Endothelial cell of umbilical vein (primary cell): ENCODE measurements around the gene NTRK2. TPM values are rescaled to one million over a fixed set of nuclear protein-coding genes. Genes with fewer than 3 reads are reported as not detected.

Source experiments
- BruUV-seq: library from RNA; stranded (reverse); fragments of 400-500 nt; replicated peaks from 2 replicates; lab custom pipeline; 2021; lab: Mats Ljungman, UMichigan
- CTCF ChIA-PET: fragments of 300-600, 350-600 bp; sonication (Branson Sonifier 250); formaldehyde crosslinking; loops from one replicate; lab custom pipeline; 2021; ENCODE audit warnings: antibody characterized with exemption, inconsistent platforms; lab: Charles Lee
- POLR2A ChIA-PET: fragments of 300-600, 350-600 bp; sonication (Branson Sonifier 250); formaldehyde crosslinking; loops from one replicate; lab custom pipeline; 2021; ENCODE audit warnings: antibody characterized with exemption, inconsistent platforms; lab: Charles Lee
- DNase-seq: peaks from one replicate; pipeline ENCODE4 v3.0.0-alpha.2; 2011; ENCODE audit warnings: low read depth, low spot score
- FAIRE-seq: peaks from 2 replicates; lab custom pipeline; 2011; peaks lifted over from hg19 to GRCh38; lab: Jason Lieb, UNC
- H2AFZ ChIP-seq: 2 replicates; pipeline ENCODE4 v1.6.0; 2012; ENCODE audit warnings: low read depth, low read length, control low read depth, inconsistent platforms
- H3K27ac ChIP-seq: 2 replicates; pipeline ENCODE4 v1.5.1; 2011; ENCODE audit warnings: low read depth, mild to moderate bottlenecking, control low read depth, low read length, moderate library complexity; ENCODE audit not compliant: insufficient read depth
- H3K27me3 ChIP-seq, 2 experiments: 2 replicates each; pipeline versions ENCODE4 v1.6.0 to v1.6.1; 2011; ENCODE audit warnings: low read length in 2 of 2, mixed read lengths in 1 of 2; ENCODE audit not compliant: control insufficient read depth in 2 of 2, insufficient read depth in 2 of 2
- H3K36me3 ChIP-seq, 2 experiments: 2 replicates in 1 of 2; 3 replicates in 1 of 2; pipeline ENCODE4 v1.5.1; 2011; ENCODE audit warnings: low read length in 2 of 2, mild to moderate bottlenecking in 1 of 2, moderate library complexity in 1 of 2; ENCODE audit not compliant: control insufficient read depth in 2 of 2, insufficient read depth in 2 of 2; ENCODE audit errors: extremely low read depth in 1 of 2
- H3K4me1 ChIP-seq: 3 replicates; pipeline ENCODE4 v1.5.1; 2011; ENCODE audit warnings: mild to moderate bottlenecking, low read length; ENCODE audit not compliant: control insufficient read depth, insufficient read depth; ENCODE audit errors: extremely low read depth
- H3K4me2 ChIP-seq: 2 replicates; pipeline ENCODE4 v1.6.1; 2011; ENCODE audit warnings: low read length, control low read depth, mixed read lengths; ENCODE audit not compliant: insufficient read depth
- H3K4me3 ChIP-seq, 3 experiments: fragments of 200-600 bp in 1 of 3; sonication (generic), shearing (Covaris generic) in 1 of 3; replicated peaks in 1 of 3; 2 replicates each; pipeline ENCODE4 v1.5.1; 2011 to 2016; ENCODE audit warnings: control low read depth in 3 of 3, low read length in 3 of 3, mild to moderate bottlenecking in 2 of 3, inconsistent platforms in 1 of 3, low read depth in 1 of 3, moderate library complexity in 1 of 3; ENCODE audit not compliant: insufficient read depth in 1 of 3
- H3K79me2 ChIP-seq: 2 replicates; pipeline ENCODE4 v1.6.0; 2012; ENCODE audit warnings: low read length, inconsistent platforms; ENCODE audit not compliant: control insufficient read depth, insufficient read depth
- H3K9ac ChIP-seq: replicated peaks from 2 replicates; pipeline ENCODE3; 2011; ENCODE audit warnings: low read length, control low read depth; ENCODE audit not compliant: insufficient read depth; ENCODE audit errors: extremely low read depth
- H3K9me1 ChIP-seq: replicated peaks from 3 replicates; pipeline ENCODE4 v1.6.0; 2011; ENCODE audit warnings: mild to moderate bottlenecking, low read length; ENCODE audit not compliant: control insufficient read depth, insufficient read depth; ENCODE audit errors: extremely low read depth
- H3K9me3 ChIP-seq: replicated peaks from 2 replicates; pipeline ENCODE4 v1.5.1; 2012; ENCODE audit warnings: low read length, inconsistent platforms; ENCODE audit not compliant: control insufficient read depth, insufficient read depth
- H4K20me1 ChIP-seq: replicated peaks from 2 replicates; pipeline ENCODE3; 2011; ENCODE audit warnings: mild to moderate bottlenecking, low read length; ENCODE audit not compliant: control insufficient read depth, insufficient read depth; ENCODE audit errors: extremely low read depth
- CTCF ChIP-seq, 2 donors: IDR thresholded peaks; 1 replicate in 1 of 2; 2 replicates in 1 of 2; pipeline ENCODE4 v1.5.1; 2011; ENCODE audit warnings: low read length in 2 of 2, mild to moderate bottlenecking in 2 of 2, moderate library complexity in 2 of 2, control low read depth in 1 of 2, inconsistent platforms in 1 of 2, low read depth in 1 of 2; ENCODE audit not compliant: insufficient read depth in 1 of 2; ENCODE audit errors: extremely low read depth in 1 of 2
- EZH2 ChIP-seq: IDR thresholded peaks from 2 replicates; pipeline ENCODE4 v1.6.1; 2012; ENCODE audit warnings: borderline replicate concordance, low read depth, mild to moderate bottlenecking, moderate library complexity, low read length, inconsistent platforms; ENCODE audit not compliant: severe bottlenecking
- FOS ChIP-seq: IDR thresholded peaks from 2 replicates; pipeline ENCODE4 v1.6.1; 2011; ENCODE audit warnings: mild to moderate bottlenecking, low read length, moderate library complexity, borderline replicate concordance; ENCODE audit not compliant: insufficient read depth
- GATA2 ChIP-seq: IDR thresholded peaks from 2 replicates; pipeline ENCODE4 v1.7.0; 2011; ENCODE audit warnings: low read depth, mild to moderate bottlenecking, moderate library complexity, mixed read lengths, low read length; ENCODE audit not compliant: insufficient read length, insufficient read depth
- JUN ChIP-seq: IDR thresholded peaks from 2 replicates; pipeline ENCODE4 v1.6.1; 2011; ENCODE audit warnings: borderline replicate concordance, low read depth; ENCODE audit not compliant: insufficient read length, insufficient read depth
- MAX ChIP-seq: IDR thresholded peaks from 2 replicates; pipeline ENCODE4 v1.6.1; 2011; ENCODE audit not compliant: insufficient read depth, insufficient read length
- MYC ChIP-seq: IDR thresholded peaks from one replicate; pipeline ENCODE4 v1.6.1; 2011; ENCODE audit warnings: mild to moderate bottlenecking, low read depth, low read length
- POLR2A ChIP-seq: IDR thresholded peaks from 2 replicates; pipeline ENCODE4 v1.6.1; 2012; ENCODE audit warnings: low read depth, mild to moderate bottlenecking, control low read depth, low read length
- POLR2AphosphoS5 ChIP-seq: IDR thresholded peaks from 2 replicates; pipeline ENCODE4 v1.6.1; 2012; ENCODE audit warnings: low read depth, mild to moderate bottlenecking, control low read depth, low read length, moderate library complexity; ENCODE audit not compliant: insufficient read depth
- dilution Hi-C: fragments of 300-500 bp; cut with MboI; formaldehyde crosslinking; loops from one replicate; pipeline ENCODE4 v1.15.0; 2019; ENCODE audit warnings: low sequenced_read_pairs; ENCODE audit not compliant: extremely low pct_ligation_motif_present
- intact Hi-C: fragments of 100-400 bp; cut with micrococcal nuclease; formaldehyde crosslinking; loops from one replicate; pipeline ENCODE4 v1.10.0; 2022
- polyA plus RNA-seq, 4 experiments: library from polyadenylated mRNA; depleted of rRNA in 3 of 4; stranded (reverse) in 3 of 4; unstranded in 1 of 4; fragments of >200 nt; gene quantifications; 2 replicates each; pipeline versions ENCODE4 v1.2.1 to v1.2.3, GENCODE V29; 2011 to 2012; ENCODE audit warnings: missing spikeins in 1 of 4
- total RNA-seq: library from RNA; stranded (reverse); gene quantifications from 2 replicates; pipeline ENCODE4 v1.2.3, GENCODE V29; 2021

NTRK2 gene
- total and polyA plus RNA-seq, 2 donors (not counting 3 experiments of a cell fraction or from before 2014, with no cell fraction given) = 0.01 to 0.13 TPM

- Histone ChIP-seq H3K36me3 (no peaks in the 10 kb centered on the region), H3K9me1 (no peaks in the 10 kb centered on the region), H3K27ac (no peak overlapping the region), H3K27me3 (no peaks in the 10 kb centered on the region), H4K20me1 (no peaks in the 10 kb centered on the region), H3K4me1 (no peaks in the 10 kb centered on the region), H3K4me2 (no peak overlapping the region), H2AFZ (no peak overlapping the region), H3K9ac (no peak overlapping the region), H3K4me3 (no peak overlapping the region), H3K79me2 (no peaks in the 10 kb centered on the region), H3K9me3 (no peaks in the 10 kb centered on the region)
- FAIRE-seq (no peak), DNase-seq (no peak)
- CTCF ChIA-PET = no interaction called here
- no peak for TF ChIP-seq POLR2AphosphoS5
- POLR2A ChIA-PET = no interaction called here
- dilution Hi-C loops = no loop called here
- intact Hi-C loops = no loop called here
- no TSS peak for BruUV-seq
These were observed 157.8 kb downstream of the NTRK2 start for GRCh38 chr9:84827216-84827765.

GRCh38 chr9:84828046-84828445 is 158.5 kb downstream of the NTRK2 start:
- Histone ChIP-seq H3K9me3 (no peaks in the 10 kb centered on the region), H3K9me1 (no peaks in the 10 kb centered on the region), H4K20me1 (no peaks in the 10 kb centered on the region), H3K79me2 (no peaks in the 10 kb centered on the region), H3K4me2 (no peak overlapping the region), H2AFZ (no peak overlapping the region), H3K4me1 (no peaks in the 10 kb centered on the region), H3K4me3 (no peak overlapping the region), H3K36me3 (no peaks in the 10 kb centered on the region), H3K27me3 (no peaks in the 10 kb centered on the region), H3K27ac (no peak overlapping the region), H3K9ac (no peak overlapping the region)
- DNase-seq = no peak
- ChIA-PET CTCF (interaction anchor here (0.7 to 1.0 kb wide), 2 partner anchors 431 to 782 kb away, joined by 3 read pairs; no protein-coding TSS in a partner anchor), POLR2A (no interaction called here)
- intact Hi-C loops (no loop called here), dilution Hi-C loops (no loop called here)
- TF ChIP-seq FOS = no peak
- TF ChIP-seq POLR2AphosphoS5 = no peak
- TF ChIP-seq EZH2 = no peak
- no peak for TF ChIP-seq GATA2
- TF ChIP-seq POLR2A = no peak
- TF ChIP-seq CTCF (IDR thresholded peaks at IDR 0.05; ENCODE audit: extremely low read depth in 1 of 2, insufficient read depth in 1 of 2, low read depth in 1 of 2, low read length in 2 of 2) = no peak
- TF ChIP-seq MAX = no peak
- no peak for TF ChIP-seq MYC
- no peak for TF ChIP-seq JUN
- FAIRE-seq = no peak
- BruUV-seq = no TSS peak
